ENCODE data around the gene ZNF423.

The ZNF423 gene

GRCh38 chr16:49468611-49469310, 387.2 kb downstream of the ZNF423 start:
- no peaks in the 10 kb centered on the region for H4K20me1 ChIP-seq (ENCODE audit: control insufficient read depth, insufficient read depth, low read depth, low read length)
- peak overlapping the region; percentile 15; the same call in 1 of the 2 replicates for H3K4me2 ChIP-seq (ENCODE audit: low read length)
- H3K79me2 ChIP-seq (ENCODE audit: control insufficient read depth, low read length): no peaks in the 10 kb centered on the region
- no peak overlapping the region for H3K4me3 ChIP-seq (ENCODE audit: low read length)
- H3K27ac ChIP-seq (ENCODE audit: low read depth, low read length): no peak overlapping the region
- H3K27me3 ChIP-seq (ENCODE audit: control insufficient read depth, low read length): no peaks in the 10 kb centered on the region
- H3F3A ChIP-seq (ENCODE audit: control insufficient read depth, insufficient read depth): no peaks in the 10 kb centered on the region; the same call in 1 of the 2 replicates
- H3K4me1 ChIP-seq (ENCODE audit: control insufficient read depth, low read length): peaks cover 21% of the 10 kb centered on the region
- H3K9me2 ChIP-seq (replicated peaks; ENCODE audit: control insufficient read depth, low read length): no peaks in the 10 kb centered on the region
- no peaks in the 10 kb centered on the region for H3K36me3 ChIP-seq (ENCODE audit: control insufficient read depth, low read length)
- no peak for TF ChIP-seq CTCF (IDR thresholded peaks at IDR 0.05; ENCODE audit: low read depth, low read length, poor library complexity, severe bottlenecking)
- no peak for TF ChIP-seq EZH2phosphoT487 (IDR thresholded peaks at IDR 0.05; ENCODE audit: borderline replicate concordance, low read length)
- no peaks in the 10 kb centered on the region for H3K9me3 ChIP-seq (ENCODE audit: control insufficient read depth, insufficient read depth, low read length)

- no peak overlapping the region for H3K4me2 ChIP-seq (ENCODE audit: low read length)
- peaks cover 31% of the 10 kb centered on the region for H3K4me1 ChIP-seq (ENCODE audit: control insufficient read depth, low read length)
- no peak for TF ChIP-seq EZH2phosphoT487 (IDR thresholded peaks at IDR 0.05; ENCODE audit: borderline replicate concordance, low read length)
- no peak for TF ChIP-seq CTCF (IDR thresholded peaks at IDR 0.05; ENCODE audit: low read depth, low read length, poor library complexity, severe bottlenecking)
- no peak overlapping the region for H3K27ac ChIP-seq (ENCODE audit: low read depth, low read length)
- no peaks in the 10 kb centered on the region for H3K79me2 ChIP-seq (ENCODE audit: control insufficient read depth, low read length)
- H4K20me1 ChIP-seq (ENCODE audit: control insufficient read depth, insufficient read depth, low read depth, low read length): no peaks in the 10 kb centered on the region
- no peaks in the 10 kb centered on the region for H3K27me3 ChIP-seq (ENCODE audit: control insufficient read depth, low read length)
- no peaks in the 10 kb centered on the region for H3K36me3 ChIP-seq (ENCODE audit: control insufficient read depth, low read length)
- H3K9me3 ChIP-seq (ENCODE audit: control insufficient read depth, insufficient read depth, low read length): no peaks in the 10 kb centered on the region
- no peaks in the 10 kb centered on the region; the same call in 1 of the 2 replicates for H3F3A ChIP-seq (ENCODE audit: control insufficient read depth, insufficient read depth)
- no peaks in the 10 kb centered on the region for H3K9me2 ChIP-seq (replicated peaks; ENCODE audit: control insufficient read depth, low read length)
- no peak overlapping the region for H3K4me3 ChIP-seq (ENCODE audit: low read length)
These were observed 388.2 kb downstream of the ZNF423 start for GRCh38 chr16:49467540-49468372.

DNA sequence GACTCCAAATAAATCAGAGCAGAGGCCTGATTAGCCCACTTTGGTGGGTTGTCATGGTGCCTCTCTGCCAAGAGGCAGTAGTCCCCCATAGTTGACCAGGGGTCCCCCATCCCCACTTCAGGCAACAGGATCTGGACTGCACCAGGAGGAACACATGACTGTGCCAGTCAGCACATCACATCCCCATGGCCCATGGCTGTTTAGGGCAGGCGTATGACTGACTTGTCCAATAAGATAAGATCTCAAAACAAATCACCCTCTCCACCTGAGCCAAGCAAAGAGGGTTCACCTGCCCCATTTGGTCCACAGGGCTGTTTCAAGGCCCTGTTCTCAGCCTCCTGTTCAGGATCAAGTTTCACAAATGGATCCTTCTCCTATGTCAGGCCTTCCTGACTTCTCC, 389.0 kb downstream of the ZNF423 start:
- no peaks in the 10 kb centered on the region for H3K27me3 ChIP-seq (ENCODE audit: control insufficient read depth, low read length)
- no peak overlapping the region for H3K4me2 ChIP-seq (ENCODE audit: low read length)
- H3K4me3 ChIP-seq (ENCODE audit: low read length): no peak overlapping the region
- H3K4me1 ChIP-seq (ENCODE audit: control insufficient read depth, low read length): peaks cover 38% of the 10 kb centered on the region
- no peaks in the 10 kb centered on the region for H4K20me1 ChIP-seq (ENCODE audit: control insufficient read depth, insufficient read depth, low read depth, low read length)
- no peaks in the 10 kb centered on the region for H3K9me2 ChIP-seq (replicated peaks; ENCODE audit: control insufficient read depth, low read length)
- H3F3A ChIP-seq (ENCODE audit: control insufficient read depth, insufficient read depth): no peaks in the 10 kb centered on the region; the same call in 1 of the 2 replicates
- no peaks in the 10 kb centered on the region for H3K79me2 ChIP-seq (ENCODE audit: control insufficient read depth, low read length)
- H3K36me3 ChIP-seq (ENCODE audit: control insufficient read depth, low read length): no peaks in the 10 kb centered on the region
- no peak overlapping the region for H3K27ac ChIP-seq (ENCODE audit: low read depth, low read length)
- TF ChIP-seq CTCF (IDR thresholded peaks at IDR 0.05; ENCODE audit: low read depth, low read length, poor library complexity, severe bottlenecking) (no peak), EZH2phosphoT487 (IDR thresholded peaks at IDR 0.05; ENCODE audit: borderline replicate concordance, low read length) (no peak)
- no peaks in the 10 kb centered on the region for H3K9me3 ChIP-seq (ENCODE audit: control insufficient read depth, insufficient read depth, low read length)

Measured in DOHH2 (cell line).